ENCODE measurements around the gene SCPEP1. TPM values are rescaled to one million over a fixed set of nuclear protein-coding genes. Genes with fewer than 3 reads are reported as not detected.

The SCPEP1 gene
- polyA plus RNA-seq, 4 donors = 86.7 to 122 (median 97.9) TPM

DNA sequence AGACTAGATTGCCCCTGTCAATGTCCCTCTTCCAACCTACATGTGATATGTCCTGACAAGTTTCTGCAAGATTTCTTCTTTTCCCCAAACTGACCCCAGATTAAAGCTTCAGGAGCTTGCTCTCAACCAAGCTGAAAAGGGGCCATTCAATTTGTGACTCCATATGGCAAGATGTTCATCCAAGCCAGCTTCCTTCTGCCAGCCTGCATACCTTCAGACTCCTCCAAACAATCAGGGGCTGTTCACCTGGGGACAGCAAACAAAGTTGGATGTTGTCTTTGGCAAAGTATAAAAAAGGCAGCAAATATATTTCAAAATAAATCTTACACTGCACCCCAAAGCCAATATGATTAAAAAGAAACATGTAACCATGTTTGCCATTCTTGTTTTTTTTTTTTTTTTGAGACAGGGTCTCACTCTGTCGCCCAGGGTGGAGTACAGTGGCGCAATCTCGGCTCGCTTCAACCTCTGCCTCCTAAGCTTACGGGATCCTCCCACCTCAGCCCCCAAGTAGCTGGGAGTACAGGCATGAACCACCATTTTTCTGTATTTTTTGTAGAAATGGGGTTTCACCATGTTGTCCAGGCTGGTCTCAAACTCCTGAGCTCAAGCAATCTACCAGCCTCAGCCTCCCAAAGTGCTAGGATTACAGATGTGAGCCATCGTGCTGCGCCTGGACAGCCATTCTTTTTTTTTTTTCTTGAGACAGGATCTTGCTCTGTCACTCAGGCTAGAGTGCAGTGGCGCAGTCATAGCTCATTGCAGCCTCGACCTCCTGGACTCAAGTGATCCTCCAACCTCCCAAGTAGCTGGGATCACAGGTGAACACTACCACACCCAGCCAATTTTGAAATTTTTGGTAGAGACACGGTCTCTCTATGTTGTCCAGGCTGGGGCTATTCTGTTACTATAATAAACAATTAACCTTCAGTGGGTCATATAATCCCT, 57.1 kb downstream of the SCPEP1 start:
- DNase-seq (ENCODE audit: low read depth in 4 of 4, low spot score in 2 of 4) = no peak

DNA sequence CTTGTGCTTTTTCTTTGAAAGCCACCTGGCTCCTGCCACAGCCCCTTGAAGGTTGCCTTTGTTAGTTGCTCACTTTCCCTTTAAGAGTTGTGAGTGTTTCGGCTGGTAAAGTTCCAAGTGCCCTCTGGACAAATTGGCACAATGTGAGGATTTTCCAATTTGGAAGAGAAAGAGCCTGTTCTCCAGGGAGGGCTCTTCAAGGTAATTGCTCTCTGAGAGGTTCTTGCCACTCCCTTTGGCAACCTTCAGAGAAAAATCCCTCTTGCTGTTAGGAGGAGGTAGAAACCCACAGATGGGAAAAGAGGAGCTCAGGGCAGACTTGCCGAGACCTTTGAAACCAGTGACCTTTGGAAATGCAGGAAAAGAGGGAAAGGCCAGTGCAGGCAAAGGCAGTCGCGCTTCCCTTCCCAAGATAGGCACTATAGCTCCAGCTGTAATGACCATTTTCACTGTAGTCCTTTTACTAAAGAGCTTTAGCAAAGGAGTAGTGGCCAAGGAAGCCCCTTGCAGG, 58.1 kb downstream of the SCPEP1 start:
- DNase-seq (ENCODE audit: low read depth in 4 of 4, low spot score in 2 of 4) = no peak

DNA sequence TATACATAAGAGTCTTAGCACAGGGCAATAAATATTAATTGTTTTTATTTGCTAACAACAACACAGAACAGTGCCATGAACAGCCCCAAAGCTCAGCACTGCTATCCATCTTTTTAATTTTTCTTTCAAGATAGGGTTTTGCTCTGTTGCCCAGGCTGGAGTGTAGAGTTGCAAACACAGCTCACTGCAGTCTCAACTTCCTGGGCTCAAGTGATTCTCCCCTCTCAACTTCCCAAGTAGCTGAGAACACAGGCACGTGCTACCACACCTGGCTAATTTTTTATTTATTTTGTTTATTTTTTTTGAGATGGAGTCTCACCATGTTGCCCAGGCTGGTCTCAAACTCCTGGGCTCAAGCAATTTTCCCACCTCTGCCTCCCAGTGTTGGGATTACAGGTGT, 59.5 kb downstream of the SCPEP1 start:
- DNase-seq (ENCODE audit: low read depth in 4 of 4, low spot score in 2 of 4) = no peak

DNA sequence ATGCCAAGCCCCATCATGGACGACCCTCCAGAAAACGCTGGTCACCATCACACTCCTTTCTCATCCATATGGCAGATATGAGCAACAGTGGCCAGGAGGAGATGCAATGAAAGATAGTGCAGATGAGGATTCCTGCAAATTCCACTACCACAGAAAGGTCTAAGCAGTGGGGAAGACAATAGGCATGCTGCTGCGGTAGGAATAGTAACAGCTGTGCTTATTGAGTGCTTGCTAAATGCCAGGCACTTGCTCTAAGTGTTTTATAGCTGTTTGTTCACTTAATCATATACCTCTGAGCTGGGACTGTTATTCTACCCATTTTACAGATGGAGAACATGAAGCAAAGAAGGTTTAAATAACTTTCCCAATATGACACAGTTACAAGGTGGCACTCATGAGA, 60.6 kb downstream of the SCPEP1 start:
- no peak for DNase-seq (ENCODE audit: low read depth in 4 of 4, low spot score in 2 of 4)

DNA sequence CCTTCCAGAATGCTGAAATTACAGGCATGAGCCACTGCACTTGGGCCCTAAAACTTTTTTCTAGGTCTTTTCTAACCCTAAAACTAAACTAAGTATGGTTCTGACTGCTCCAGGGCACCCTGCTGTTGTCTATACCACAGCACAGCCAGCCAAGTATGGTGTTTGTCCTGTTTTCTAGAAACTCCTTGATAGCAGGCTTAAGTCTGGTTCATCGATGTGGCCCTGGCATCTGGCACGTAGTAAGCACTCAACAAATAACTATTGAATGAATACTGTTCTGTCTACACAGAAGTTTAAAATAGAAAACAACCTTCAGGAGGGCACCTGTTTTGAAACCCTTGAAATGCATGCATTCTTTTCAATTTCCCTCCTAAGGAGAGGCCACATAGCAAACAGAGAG, 62.6 kb downstream of the SCPEP1 start:
- DNase-seq (ENCODE audit: low read depth in 4 of 4, low spot score in 2 of 4) = no peak

DNA sequence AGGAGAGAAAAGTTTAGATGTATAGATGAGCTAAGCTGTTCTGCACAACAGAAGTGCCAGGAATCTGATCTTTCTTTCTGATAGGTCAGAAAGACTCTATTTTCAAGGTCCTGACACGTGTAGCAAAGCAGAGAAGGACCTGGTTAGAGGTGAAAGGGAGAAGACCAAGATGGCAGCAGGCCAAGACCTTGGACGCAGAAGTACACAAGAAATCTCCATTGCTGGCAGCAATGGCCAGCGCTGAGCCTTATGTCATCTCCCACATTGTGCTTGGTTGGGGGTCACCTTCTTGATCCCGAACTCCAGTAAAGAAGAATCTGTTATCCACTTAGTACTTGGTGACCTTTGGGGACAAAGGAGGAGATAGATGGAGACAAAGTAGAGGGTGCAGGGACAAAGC, 65.3 kb downstream of the SCPEP1 start:
- no peak for DNase-seq (ENCODE audit: low read depth in 4 of 4, low spot score in 2 of 4)

DNA sequence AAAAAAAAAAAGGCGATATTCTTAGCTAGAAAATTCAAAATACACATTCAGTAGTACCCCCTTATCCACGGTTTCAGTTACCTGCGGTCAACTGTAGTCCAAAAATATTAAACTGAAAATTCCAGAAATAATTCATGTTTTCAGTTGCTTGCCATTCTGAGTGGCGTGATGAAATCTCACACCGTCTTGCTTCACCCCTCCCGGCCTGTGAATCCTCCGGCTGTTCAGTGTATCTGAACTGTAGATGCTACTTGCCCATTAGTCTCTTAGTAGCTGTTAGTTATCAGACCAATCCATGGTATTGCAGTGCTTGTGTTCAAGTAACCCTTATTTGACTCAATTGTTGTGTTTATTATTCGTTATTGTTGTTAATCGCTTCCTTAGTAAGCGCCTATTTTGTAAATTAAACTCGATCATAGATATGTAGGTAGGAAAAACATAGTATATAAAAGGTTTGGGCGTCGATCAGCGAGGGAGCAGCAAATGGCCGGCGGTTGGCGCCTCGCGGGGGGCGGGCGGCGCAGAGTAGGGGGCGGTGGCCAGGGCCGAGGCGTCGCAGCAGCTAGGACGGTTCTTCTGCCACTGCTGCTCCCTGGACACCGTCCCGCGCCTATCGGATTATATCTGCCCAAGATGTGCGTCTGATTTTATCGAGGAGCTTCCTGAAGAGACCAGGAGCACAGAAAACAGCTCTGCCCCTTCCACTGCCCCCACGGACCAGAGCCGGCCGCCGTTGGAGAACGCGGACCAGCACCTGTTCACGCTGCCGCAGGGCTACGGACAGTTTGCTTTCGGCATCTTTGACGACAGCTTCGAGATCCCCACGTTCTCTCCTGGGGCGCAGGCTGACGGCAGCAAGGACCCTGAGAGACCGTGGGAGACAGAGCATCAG, 67.3 kb downstream of the SCPEP1 start:
- DNase-seq (ENCODE audit: low read depth in 4 of 4, low spot score in 2 of 4) = no peak

DNA sequence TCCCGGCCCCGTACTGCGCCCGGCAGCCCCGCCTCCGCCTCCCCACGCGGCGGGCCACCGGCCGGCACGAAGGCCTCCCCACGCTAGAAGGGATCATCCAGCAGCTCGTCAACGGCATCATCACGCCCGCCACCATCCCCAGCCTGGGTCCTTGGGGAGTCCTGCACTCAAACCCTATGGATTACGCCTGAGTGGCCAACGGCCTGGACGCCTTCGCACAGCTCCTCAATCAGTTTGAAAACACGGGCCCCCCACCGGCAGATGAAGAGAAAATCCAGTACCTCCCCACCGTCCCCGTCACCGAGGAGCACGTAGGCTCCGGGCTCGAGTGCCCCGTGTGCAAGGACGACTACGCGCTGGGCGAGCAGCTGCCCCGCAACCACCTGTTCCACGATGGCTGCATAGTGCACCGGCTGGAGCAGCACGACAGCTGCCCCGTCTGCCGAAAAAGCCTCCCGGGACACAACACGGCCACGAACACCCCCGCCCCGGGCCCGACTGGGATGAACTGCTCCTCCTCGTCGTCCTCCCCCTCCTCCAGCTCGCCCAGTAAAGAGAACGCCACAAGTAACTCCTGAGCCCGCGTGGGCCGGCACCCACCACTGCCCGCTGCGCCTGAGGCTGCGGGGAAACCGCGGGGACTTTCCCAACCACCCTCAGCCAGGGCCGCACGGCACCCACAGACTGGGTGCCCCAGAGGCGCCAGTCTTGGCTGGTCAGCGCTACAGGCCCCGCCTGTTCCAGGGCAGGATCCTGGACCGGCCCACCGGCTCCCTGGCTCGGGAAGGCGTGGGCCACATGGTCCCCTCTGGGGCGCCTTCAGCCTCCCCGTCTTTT, 68.2 kb downstream of the SCPEP1 start:
- DNase-seq (ENCODE audit: low read depth in 4 of 4, low spot score in 2 of 4) = no peak

DNA sequence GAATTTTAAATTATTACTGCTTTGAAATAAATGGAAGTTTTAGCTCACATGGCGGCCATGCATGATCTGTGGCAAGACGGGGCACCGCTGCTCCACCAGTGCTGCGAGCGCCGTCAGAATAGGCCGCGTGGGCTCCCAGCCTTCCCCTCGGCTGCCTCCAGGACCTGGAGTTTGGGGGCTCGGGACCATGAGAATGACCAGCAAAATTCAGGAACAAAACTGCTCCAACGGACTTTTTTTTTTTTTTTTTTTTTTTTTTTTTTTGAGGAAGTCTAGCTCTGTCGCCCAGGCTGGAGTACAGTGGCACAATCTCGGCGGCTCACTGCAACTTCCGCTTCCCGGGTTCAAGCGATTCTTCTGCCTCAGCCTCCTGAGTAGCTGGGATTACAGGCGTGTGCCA, 68.8 kb downstream of the SCPEP1 start:
- no peak for DNase-seq (ENCODE audit: low read depth in 4 of 4, low spot score in 2 of 4)

DNA sequence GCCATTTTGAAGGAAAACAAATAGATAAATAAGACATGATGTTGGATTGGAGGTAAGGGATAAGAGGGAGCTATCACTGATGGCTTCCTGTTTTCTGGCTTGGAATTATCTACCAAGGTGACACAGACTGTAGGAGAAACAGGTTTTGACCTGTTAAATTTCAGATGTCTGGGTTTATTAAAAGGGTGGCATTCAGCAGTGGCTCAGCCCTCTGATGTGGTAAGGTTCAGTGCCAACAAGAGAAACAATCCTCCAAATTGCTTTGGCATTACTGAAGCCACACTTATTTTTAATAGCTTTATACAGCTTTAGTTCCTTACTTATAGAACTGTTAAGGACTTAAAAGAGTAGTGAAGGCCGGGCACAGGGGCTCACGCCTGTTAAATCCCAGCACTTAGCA, 70.2 kb downstream of the SCPEP1 start:
- no peak for DNase-seq (ENCODE audit: low read depth in 4 of 4, low spot score in 2 of 4)

DNA sequence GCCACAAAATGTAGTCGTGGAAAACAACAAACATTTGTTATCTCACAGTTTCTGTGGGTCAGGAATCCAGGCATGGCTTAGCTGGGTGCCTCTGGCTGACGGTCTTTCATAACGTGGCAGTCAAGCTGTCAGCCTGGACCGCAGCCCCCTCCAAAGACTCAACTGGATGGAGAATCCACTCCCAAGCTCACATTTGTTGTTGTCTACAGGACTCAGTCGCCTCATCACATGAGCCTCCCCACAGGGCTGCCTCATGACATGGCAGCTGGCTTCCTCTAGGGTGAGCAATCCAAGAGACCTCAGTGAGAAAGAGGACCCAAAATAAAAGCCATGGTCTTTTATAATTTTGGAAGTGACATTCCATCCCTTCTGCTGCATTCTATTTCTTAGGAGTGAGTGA, 72.4 kb downstream of the SCPEP1 start:
- DNase-seq (ENCODE audit: low read depth in 4 of 4, low spot score in 2 of 4) = no peak

DNA sequence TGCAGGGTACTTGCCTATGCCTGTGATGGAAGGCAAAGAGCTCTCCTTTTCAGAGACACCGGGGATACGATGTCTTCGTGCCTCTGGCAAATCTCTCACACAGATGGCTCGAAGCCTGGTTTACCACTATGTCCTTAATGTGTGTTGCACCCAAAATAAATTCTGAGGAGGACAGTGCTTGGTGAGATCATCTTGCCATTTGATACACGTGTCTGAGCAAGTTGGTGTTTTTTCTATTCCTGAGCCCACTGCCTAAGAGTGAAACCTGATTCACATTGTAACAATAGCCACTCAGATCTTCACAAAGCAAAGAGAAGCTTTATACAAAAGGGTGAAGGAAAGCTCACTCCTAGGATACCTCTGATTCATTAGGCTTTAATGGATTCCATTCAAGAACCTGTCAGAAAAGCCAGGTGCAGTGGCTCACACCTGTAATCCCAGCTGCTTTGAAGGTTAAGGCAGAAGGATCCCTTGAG, 74.0 kb downstream of the SCPEP1 start:
- DNase-seq (ENCODE audit: low read depth in 4 of 4, low spot score in 2 of 4) = no peak

Other genes with a start within 250 kb of the SCPEP1 start
- gene C17orf67, start 144.2 kb upstream of the SCPEP1 start, polyA plus RNA-seq (ENCODE audit: insufficient read length in 4 of 4) = 1 to 10 TPM in 3 of 4 donors, under 1 TPM in 1; 0.65 to 1.8 (median 1.5) TPM
- 1 to 10 TPM; 2.9 to 7.0 (median 4.5) TPM for gene DGKE, start 144.0 kb upstream of the SCPEP1 start, polyA plus RNA-seq (ENCODE audit: insufficient read length in 4 of 4)
- 10 to 100 TPM; 26.1 to 34.0 (median 30.1) TPM for gene TRIM25, start 64.1 kb upstream of the SCPEP1 start, polyA plus RNA-seq (ENCODE audit: insufficient read length in 4 of 4)
- gene COIL, start 17.1 kb upstream of the SCPEP1 start, polyA plus RNA-seq (ENCODE audit: insufficient read length in 4 of 4) = 10 to 100 TPM; 28.1 to 34.4 (median 31.2) TPM
- gene AKAP1, start 107.1 kb downstream of the SCPEP1 start, polyA plus RNA-seq (ENCODE audit: insufficient read length in 4 of 4) = 10 to 100 TPM; 32.5 to 39.4 (median 33.7) TPM

All from left renal cortex interstitium (tissue), 4 donors.